MCF 10A (cell line): Measurements from ENCODE around the gene CLASRP. TPM values are rescaled to one million over a fixed set of nuclear protein-coding genes. Genes with fewer than 3 reads are reported as not detected.
"Not testable (repeated sequence)": the region's sequence is repeated elsewhere in the genome, so short reads cannot be mapped to it uniquely, and the experiment has no call there.

Experiments
- BruUV-seq: library from RNA; stranded (reverse); fragments of 400-500 nt; replicated peaks from 2 replicates; lab custom pipeline; 2021; lab: Mats Ljungman, UMichigan
- CTCF ChIA-PET: fragments of 300-600 bp; sonication (Branson Sonifier 250); formaldehyde crosslinking; extraction: SDS; loops from one replicate; lab custom pipeline; 2021; ENCODE audit warnings: antibody characterized with exemption, inconsistent platforms; lab: Yijun Ruan, JAX
- POLR2A ChIA-PET: fragments of 300-600, 350-650 bp; sonication (Branson Sonifier 250); formaldehyde crosslinking; extraction: SDS; loops from one replicate; lab custom pipeline; 2020; ENCODE audit warnings: antibody characterized with exemption, inconsistent platforms; lab: Yijun Ruan, JAX
- DNase-seq: peaks from one replicate; pipeline ENCODE4 v3.0.0-alpha.2; 2018; ENCODE audit not compliant: unreplicated experiment
- H3K27ac Mint-ChIP-seq: one replicate; pipeline ENCODE4 v1.8.0; 2022; ENCODE audit warnings: mild to moderate bottlenecking, low read depth, mixed read lengths; ENCODE audit not compliant: unreplicated experiment
- H3K27me3 Mint-ChIP-seq: one replicate; pipeline ENCODE4 v1.8.0; 2022; ENCODE audit warnings: mixed read lengths; ENCODE audit not compliant: insufficient read depth, unreplicated experiment
- H3K36me3 Mint-ChIP-seq: one replicate; pipeline ENCODE4 v1.8.0; 2022; ENCODE audit warnings: mild to moderate bottlenecking, moderate library complexity, mixed read lengths; ENCODE audit not compliant: insufficient read depth, unreplicated experiment
- H3K4me1 Mint-ChIP-seq: one replicate; pipeline ENCODE4 v1.8.0; 2022; ENCODE audit warnings: mixed read lengths; ENCODE audit not compliant: insufficient read depth, unreplicated experiment
- H3K4me3 Mint-ChIP-seq: one replicate; pipeline ENCODE4 v1.8.0; 2022; ENCODE audit warnings: mild to moderate bottlenecking, moderate library complexity, mixed read lengths; ENCODE audit not compliant: unreplicated experiment
- H3K9me3 Mint-ChIP-seq: one replicate; pipeline ENCODE4 v1.8.0; 2022; ENCODE audit warnings: mixed read lengths; ENCODE audit not compliant: unreplicated experiment
- CTCF ChIP-seq: fragments of 200-600 bp; IDR thresholded peaks from one replicate; pipeline ENCODE4 v1.8.0; 2022; ENCODE audit warnings: antibody characterized with exemption, mild to moderate bottlenecking; ENCODE audit not compliant: unreplicated experiment
- intact Hi-C: fragments of 100-400 bp; cut with micrococcal nuclease; formaldehyde crosslinking; loops from 2 replicates; pipeline ENCODE4 v1.14.1; 2022
- total RNA-seq: library from RNA; stranded (reverse); gene quantifications from 2 replicates; pipeline ENCODE4 v1.2.3, GENCODE V29; 2022

CLASRP gene
- total RNA-seq, 1 experiment from 2014 or later, result 83.5 TPM

- no peak overlapping the region for H3K27ac Mint-ChIP-seq
- POLR2A ChIA-PET, result interaction anchor here (0.8 kb wide), 1 partner anchor 8 kb away, joined by 3 read pairs; no protein-coding TSS in a partner anchor
Observed at GRCh38 chr19:45103156-45103507, 64.3 kb downstream of the CLASRP start.

GRCh38 chr19:45103508-45104319 is 64.9 kb downstream of the CLASRP start:
- peaks cover 6% of the 10 kb centered on the region for H3K36me3 Mint-ChIP-seq
- H3K27ac Mint-ChIP-seq, result no peak overlapping the region
- no TSS peak for BruUV-seq
- no peaks in the 10 kb centered on the region for H3K27me3 Mint-ChIP-seq
- H3K4me1 Mint-ChIP-seq, result peaks cover 23% of the 10 kb centered on the region
- no peaks in the 10 kb centered on the region for H3K9me3 Mint-ChIP-seq
- intact Hi-C loops, result no loop called here
- H3K4me3 Mint-ChIP-seq, result no peak overlapping the region
- ChIA-PET POLR2A (interaction anchor here (0.8 kb wide), 1 partner anchor 9 kb away, joined by 3 read pairs; no protein-coding TSS in a partner anchor), CTCF (interaction anchor here (0.6 to 1.9 kb wide), 2 partner anchors 22 to 201 kb away, joined by 5 to 7 read pairs; no protein-coding TSS in a partner anchor)
- TF ChIP-seq CTCF, result no peak
- DNase-seq, result no peak

More at GRCh38 chr19:45103156-45103507, 64.3 kb downstream of the CLASRP start:
- Mint-ChIP-seq H3K4me3 (no peak overlapping the region), H3K27me3 (no peaks in the 10 kb centered on the region), H3K9me3 (no peaks in the 10 kb centered on the region), H3K4me1 (peaks cover 29% of the 10 kb centered on the region), H3K36me3 (peaks cover 6% of the 10 kb centered on the region)
- no peak for DNase-seq
- TF ChIP-seq CTCF, result no peak
- CTCF ChIA-PET, result interaction anchor here (1.9 kb wide), 1 partner anchor 22 kb away, joined by 7 read pairs; no protein-coding TSS in a partner anchor
- intact Hi-C loops, result no loop called here
- no TSS peak for BruUV-seq

GRCh38 chr19:45104658-45105349 is 66.0 kb downstream of the CLASRP start:
- no peak for DNase-seq
- no peak overlapping the region for H3K4me3 Mint-ChIP-seq
- intact Hi-C loops, result no loop called here
- H3K4me1 Mint-ChIP-seq, result peaks cover 12% of the 10 kb centered on the region
- H3K9me3 Mint-ChIP-seq, result no peaks in the 10 kb centered on the region
- H3K36me3 Mint-ChIP-seq, result peaks cover 6% of the 10 kb centered on the region
- H3K27ac Mint-ChIP-seq, result no peak overlapping the region
- ChIA-PET CTCF (interaction anchor here (0.6 kb wide), 1 partner anchor 202 kb away, joined by 5 read pairs; no protein-coding TSS in a partner anchor), POLR2A (interaction anchor here (1.0 kb wide), 1 partner anchor 12 kb away, joined by 3 read pairs; no protein-coding TSS in a partner anchor)
- no TSS peak for BruUV-seq
- H3K27me3 Mint-ChIP-seq, result no peaks in the 10 kb centered on the region
- no peak for TF ChIP-seq CTCF

GRCh38 chr19:45106363-45106762 is 67.5 kb downstream of the CLASRP start:
- H3K9me3 Mint-ChIP-seq, H3K4me3 Mint-ChIP-seq, BruUV-seq, H3K36me3 Mint-ChIP-seq, CTCF ChIA-PET, H3K27me3 Mint-ChIP-seq, DNase-seq, intact Hi-C loops, H3K27ac Mint-ChIP-seq, POLR2A ChIA-PET: not testable (repeated sequence)
- peaks cover 12% of the 10 kb centered on the region for H3K4me1 Mint-ChIP-seq
